HCT116 (cell line): ENCODE measurements around the gene TNFRSF14. TPM values are rescaled to one million over a fixed set of nuclear protein-coding genes. Genes with fewer than 3 reads are reported as not detected.

ENCODE experiments used
- ATAC-seq: fragments of 200-7000 bp; cut with Tn5 transposase; 2 replicates; pipeline ENCODE4 v1.9.1; 2020; ENCODE audit warnings: mild to moderate bottlenecking, moderate library complexity
- BruUV-seq: library from RNA; stranded (reverse); fragments of 400-500 nt; replicated peaks from 2 replicates; lab custom pipeline; 2021; lab: Mats Ljungman, UMichigan
- CTCF ChIA-PET: fragments of 300-600 bp; sonication (Branson Sonifier 250); formaldehyde crosslinking; loops from one replicate; lab custom pipeline; 2021; ENCODE audit warnings: antibody characterized with exemption; lab: Charles Lee
- POLR2A ChIA-PET: fragments of 300-600, 350-600 bp; sonication (Branson Sonifier 250); formaldehyde crosslinking; loops from one replicate; lab custom pipeline; 2021; ENCODE audit warnings: antibody characterized with exemption; lab: Charles Lee
- RAD21 ChIA-PET, 2 experiments: fragments of 300-600 bp; sonication (Branson Sonifier 250); formaldehyde crosslinking; loops; one replicate each; lab custom pipeline; 2023; ENCODE audit warnings: low total read pairs in 2 of 2; ENCODE audit not compliant: uncharacterized antibody in 2 of 2, unreplicated experiment in 2 of 2, low non-redundant PET in 1 of 2; lab: Charles Lee
- DNase-seq: peaks from one replicate; pipeline ENCODE4 v3.0.0-alpha.2; 2010; ENCODE audit warnings: low read depth, low spot score
- H2AFZ ChIP-seq: fragments of 200-600 bp; shearing (Covaris generic), sonication (generic); 2 replicates; pipeline ENCODE4 v1.6.1; 2017; ENCODE audit warnings: low read depth, mixed run types, mixed read lengths, antibody characterized with exemption, low read length; ENCODE audit not compliant: poor library complexity, severe bottlenecking
- H3K27ac ChIP-seq: 2 replicates; pipeline ENCODE4 v1.5.1; 2012; ENCODE audit warnings: low read depth, low read length
- H3K27me3 ChIP-seq: fragments of 200-600 bp; sonication (generic); 2 replicates; pipeline ENCODE4 v1.6.1; 2016; ENCODE audit warnings: mixed run types, low read length, mixed read lengths; ENCODE audit not compliant: insufficient read depth
- H3K36me3 ChIP-seq, 2 experiments: fragments of 200-500 bp in 1 of 2; fragments of 200-600 bp in 1 of 2; sonication (Bioruptor generic) in 1 of 2; sonication (generic) in 1 of 2; 2 replicates each; pipeline versions ENCODE4 v1.5.1 to v1.6.1; 2014 to 2016; ENCODE audit warnings: low read length in 2 of 2, inconsistent platforms in 1 of 2, mixed read lengths in 1 of 2, mixed run types in 1 of 2; ENCODE audit not compliant: insufficient read depth in 2 of 2, control insufficient read depth in 1 of 2
- H3K4me1 ChIP-seq, 2 experiments: fragments of 200-600 bp in 1 of 2; sonication (generic) in 1 of 2; 2 replicates each; pipeline versions ENCODE4 v1.5.1 to v1.6.1; 2012 to 2017; ENCODE audit warnings: low read length in 2 of 2, inconsistent platforms in 1 of 2, mild to moderate bottlenecking in 1 of 2, mixed read lengths in 1 of 2, mixed run types in 1 of 2, moderate library complexity in 1 of 2; ENCODE audit not compliant: insufficient read depth in 2 of 2, control insufficient read depth in 1 of 2
- H3K4me2 ChIP-seq: fragments of 200-600 bp; sonication (generic); 2 replicates; pipeline ENCODE4 v1.6.1; 2017; ENCODE audit warnings: mixed run types, low read length, mixed read lengths
- H3K4me3 ChIP-seq, 2 experiments: fragments of 200-600 bp in 1 of 2; sonication (generic) in 1 of 2; replicated peaks in 1 of 2; 2 replicates each; pipeline ENCODE4 v1.5.1; 2011 to 2016; ENCODE audit warnings: low read length in 2 of 2, control low read depth in 1 of 2, low read depth in 1 of 2, mild to moderate bottlenecking in 1 of 2, mixed read lengths in 1 of 2, mixed run types in 1 of 2
- H3K79me2 ChIP-seq: fragments of 200-600 bp; sonication (generic); 2 replicates; pipeline ENCODE4 v1.6.1; 2017; ENCODE audit warnings: mild to moderate bottlenecking, mixed run types, low read length, moderate library complexity, mixed read lengths; ENCODE audit not compliant: insufficient read depth
- H3K9ac ChIP-seq: fragments of 200-600 bp; sonication (generic); 2 replicates; pipeline ENCODE4 v1.6.1; 2016; ENCODE audit warnings: low read length, mixed read lengths
- H3K9me2 ChIP-seq: fragments of 200-600 bp; sonication (generic), shearing (Covaris generic); 2 replicates; pipeline ENCODE4 v1.6.1; 2017; ENCODE audit warnings: mixed run types, mild to moderate bottlenecking, moderate library complexity; ENCODE audit not compliant: insufficient read depth
- H3K9me3 ChIP-seq, 2 experiments: fragments of 200-500 bp in 1 of 2; fragments of 200-600 bp in 1 of 2; sonication (Bioruptor generic) in 1 of 2; sonication (generic) in 1 of 2; 2 replicates each; pipeline ENCODE4 v1.6.1; 2014 to 2017; ENCODE audit warnings: low read length in 2 of 2, mixed read lengths in 2 of 2, inconsistent platforms in 1 of 2, low read depth in 1 of 2, mild to moderate bottlenecking in 1 of 2, mixed run types in 1 of 2, moderate library complexity in 1 of 2; ENCODE audit not compliant: control insufficient read depth in 1 of 2, insufficient read depth in 1 of 2
- H4K20me1 ChIP-seq: fragments of 200-600 bp; sonication (generic), shearing (Covaris generic); 2 replicates; pipeline ENCODE4 v1.6.1; 2017; ENCODE audit warnings: mixed run types, mild to moderate bottlenecking, moderate library complexity; ENCODE audit not compliant: insufficient read depth
- CBX3 ChIP-seq: IDR thresholded peaks from 2 replicates; pipeline ENCODE4 v1.6.1; 2012; ENCODE audit warnings: low read depth
- CTCF ChIP-seq, 3 experiments: fragments of 200-600 bp in 1 of 3; sonication (generic) in 1 of 3; IDR thresholded peaks in 2 of 3; conservative IDR thresholded peaks in 1 of 3; 2 replicates each; pipeline ENCODE4 v1.5.1; 2012 to 2017; ENCODE audit warnings: low read depth in 2 of 3, low read length in 2 of 3, antibody characterized with exemption in 1 of 3, borderline replicate concordance in 1 of 3, control low read depth in 1 of 3, mild to moderate bottlenecking in 1 of 3, mixed read lengths in 1 of 3, mixed run types in 1 of 3, moderate library complexity in 1 of 3; ENCODE audit not compliant: insufficient read depth in 1 of 3
- EZH2 ChIP-seq: fragments of 200-600 bp; sonication (generic); IDR thresholded peaks from 2 replicates; pipeline ENCODE4 v1.6.1; 2017; ENCODE audit warnings: antibody characterized with exemption, mixed run types
- FOSL1 ChIP-seq: IDR thresholded peaks from 2 replicates; pipeline ENCODE4 v1.6.1; 2012; ENCODE audit warnings: low read depth
- JUND ChIP-seq: IDR thresholded peaks from 2 replicates; pipeline ENCODE4 v1.6.1; 2012
- POLR2A ChIP-seq: IDR thresholded peaks from 2 replicates; pipeline ENCODE4 v1.7.0; 2011; ENCODE audit warnings: borderline replicate concordance; ENCODE audit not compliant: insufficient read depth, insufficient read length; ENCODE audit errors: extremely low read depth
- TCF7L2 ChIP-seq: IDR thresholded peaks from 2 replicates; pipeline ENCODE4 v1.7.0; 2011; ENCODE audit warnings: borderline replicate concordance, inconsistent platforms; ENCODE audit not compliant: insufficient read depth, insufficient read length; ENCODE audit errors: extremely low read depth
- ZFX ChIP-seq: fragments of 450-650 bp; IDR thresholded peaks from 2 replicates; pipeline ENCODE4 v1.6.1; 2017
- intact Hi-C: fragments of 100-400 bp; cut with micrococcal nuclease; formaldehyde crosslinking; loops from 2 replicates; pipeline ENCODE4 v1.10.0; 2022
- total RNA-seq: library from RNA; stranded (reverse); gene quantifications from one replicate; pipeline ENCODE4 v1.2.1, GENCODE V29; 2021; ENCODE audit not compliant: unreplicated experiment

The TNFRSF14 gene
- total RNA-seq, 1 experiment from 2014 or later = 0.66 TPM

GRCh38 chr1:2573250-2573920, 17.2 kb downstream of the TNFRSF14 start (continued):
- TF ChIP-seq CTCF (IDR thresholded peaks at IDR 0.05 in 2 of 3, conservative IDR thresholded peaks at IDR 0.05 in 1 of 3; ENCODE audit: borderline replicate concordance in 1 of 3, insufficient read depth in 1 of 3, low read depth in 2 of 3, low read length in 2 of 3) = no peak
- TF ChIP-seq CBX3 = no peak
- no peak for TF ChIP-seq EZH2
- TF ChIP-seq POLR2A = no peak
- TF ChIP-seq JUND = no peak

- ChIA-PET POLR2A (no interaction called here), RAD21 (no interaction called here), CTCF (no interaction called here)
- H3K4me1 ChIP-seq = peaks cover 9 to 13% of the 10 kb centered on the region in 2 experiments; a peak in 3 of 4 replicates
- no peak overlapping the region for H2AFZ ChIP-seq
- ATAC-seq = no peak
- H3K36me3 ChIP-seq = no peaks in the 10 kb centered on the region
- H3K27me3 ChIP-seq = no peaks in the 10 kb centered on the region
- no peaks in the 10 kb centered on the region for H3K79me2 ChIP-seq
- no peak overlapping the region for H3K9ac ChIP-seq
- intact Hi-C loops = no loop called here
- no peak overlapping the region for H3K4me2 ChIP-seq
- H3K9me3 ChIP-seq = no peaks in the 10 kb centered on the region; a peak in 1 of 4 replicates
- no peak overlapping the region for H3K4me3 ChIP-seq
- H4K20me1 ChIP-seq = no peaks in the 10 kb centered on the region
- TF ChIP-seq FOSL1 = no peak
- TF ChIP-seq CTCF (IDR thresholded peaks at IDR 0.05 in 2 of 3, conservative IDR thresholded peaks at IDR 0.05 in 1 of 3; ENCODE audit: borderline replicate concordance in 1 of 3, insufficient read depth in 1 of 3, low read depth in 2 of 3, low read length in 2 of 3) = no peak
- TF ChIP-seq TCF7L2 = no peak
- TF ChIP-seq ZFX = no peak
- no peaks in the 10 kb centered on the region for H3K9me2 ChIP-seq
- BruUV-seq = no TSS peak
- DNase-seq = no peak
- H3K27ac ChIP-seq = no peak overlapping the region
Measured at GRCh38 chr1:2574350-2574749, 18.2 kb downstream of the TNFRSF14 start.
